ENCODE data around the gene SLC35F3. TPM values are rescaled to one million over a fixed set of nuclear protein-coding genes. Genes with fewer than 3 reads are reported as not detected.

SLC35F3 gene
- total RNA-seq, 1 experiment from 2014 or later: 19.1 TPM

DNA sequence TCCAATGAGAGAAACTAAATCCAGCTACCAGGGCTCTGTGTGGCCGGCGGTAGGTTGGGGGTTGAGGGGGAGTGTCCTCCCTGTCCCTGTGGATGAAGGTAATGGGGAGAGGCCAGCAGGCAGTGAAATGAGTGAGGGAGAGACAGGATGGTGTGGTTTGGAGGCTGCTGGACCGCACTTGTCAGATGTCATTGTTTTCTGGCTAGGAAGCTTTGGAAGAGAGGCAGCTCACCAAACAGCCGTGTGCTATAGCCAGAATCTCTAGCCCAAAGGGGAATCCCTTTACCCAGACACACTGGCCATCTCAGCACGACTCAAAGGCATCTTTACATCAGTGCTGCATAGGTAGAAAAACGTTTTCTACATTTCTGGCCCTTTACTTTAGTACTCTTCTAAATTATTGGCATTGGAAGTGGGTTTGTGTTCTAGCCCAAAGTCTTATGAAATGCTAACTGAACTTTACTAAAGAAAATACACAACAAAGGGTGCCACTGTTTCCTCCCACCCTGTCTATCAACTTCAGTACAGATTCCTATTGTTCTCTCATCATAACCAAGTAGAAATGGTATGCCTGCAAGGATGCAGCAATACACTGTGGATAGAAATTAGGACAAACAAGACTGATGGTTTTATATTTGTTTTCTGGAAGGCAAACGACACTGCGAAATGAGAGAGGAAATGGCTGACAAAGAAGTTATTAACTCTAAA, 372.8 kb downstream of the SLC35F3 start:
- intact Hi-C loops (cut with micrococcal nuclease; ENCODE audit: unreplicated experiment): no loop called here
- CTCF ChIA-PET: no interaction called here

DNA sequence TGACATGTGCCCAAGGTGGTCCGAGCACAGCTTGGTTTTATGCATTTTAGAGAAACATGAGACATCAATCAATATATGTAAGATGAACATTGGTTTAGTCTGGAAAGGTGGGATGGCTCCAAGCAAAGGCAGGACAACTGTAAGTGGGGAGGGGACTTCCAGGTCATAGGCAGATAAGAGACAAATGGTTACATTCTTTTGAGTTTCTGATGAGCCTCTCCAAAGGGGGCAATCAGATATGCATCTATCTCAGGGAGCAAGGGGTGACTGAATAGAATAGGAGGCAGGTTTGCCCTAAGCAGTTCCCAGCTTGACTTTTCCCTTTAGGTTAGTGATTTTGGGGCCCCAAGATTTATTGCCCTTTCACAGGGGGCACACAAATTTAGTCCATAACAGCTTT, 374.5 kb downstream of the SLC35F3 start:
- no peaks in the 10 kb centered on the region; the same call in 1 of the 2 replicates for H3K36me3 ChIP-seq (ENCODE audit: control insufficient read depth, insufficient read depth, low read length)
- ChIA-PET POLR2A (no interaction called here), CTCF (no interaction called here)
- no peaks in the 10 kb centered on the region for H3K27me3 ChIP-seq (ENCODE audit: control insufficient read depth, insufficient read depth, low read length)
- no TSS peak for BruUV-seq (replicated peaks)
- no peaks in the 10 kb centered on the region for H3K9me3 ChIP-seq (ENCODE audit: control insufficient read depth, insufficient read depth, low read depth, low read length)
- ATAC-seq (no peak), DNase-seq (ENCODE audit: low read depth, low spot score) (no peak)
- TF ChIP-seq, protein P1, sequence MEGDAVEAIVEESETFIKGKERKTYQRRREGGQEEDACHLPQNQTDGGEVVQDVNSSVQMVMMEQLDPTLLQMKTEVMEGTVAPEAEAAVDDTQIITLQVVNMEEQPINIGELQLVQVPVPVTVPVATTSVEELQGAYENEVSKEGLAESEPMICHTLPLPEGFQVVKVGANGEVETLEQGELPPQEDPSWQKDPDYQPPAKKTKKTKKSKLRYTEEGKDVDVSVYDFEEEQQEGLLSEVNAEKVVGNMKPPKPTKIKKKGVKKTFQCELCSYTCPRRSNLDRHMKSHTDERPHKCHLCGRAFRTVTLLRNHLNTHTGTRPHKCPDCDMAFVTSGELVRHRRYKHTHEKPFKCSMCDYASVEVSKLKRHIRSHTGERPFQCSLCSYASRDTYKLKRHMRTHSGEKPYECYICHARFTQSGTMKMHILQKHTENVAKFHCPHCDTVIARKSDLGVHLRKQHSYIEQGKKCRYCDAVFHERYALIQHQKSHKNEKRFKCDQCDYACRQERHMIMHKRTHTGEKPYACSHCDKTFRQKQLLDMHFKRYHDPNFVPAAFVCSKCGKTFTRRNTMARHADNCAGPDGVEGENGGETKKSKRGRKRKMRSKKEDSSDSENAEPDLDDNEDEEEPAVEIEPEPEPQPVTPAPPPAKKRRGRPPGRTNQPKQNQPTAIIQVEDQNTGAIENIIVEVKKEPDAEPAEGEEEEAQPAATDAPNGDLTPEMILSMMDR (IDR thresholded peaks at IDR 0.05): no peak
- TF ChIP-seq TCF7L2 (IDR thresholded peaks at IDR 0.05; ENCODE audit: low read depth, low read length) (no peak), SIN3A (IDR thresholded peaks at IDR 0.05; ENCODE audit: borderline replicate concordance, insufficient read depth, low read depth, low read length) (no peak), POLR2AphosphoS5 (IDR thresholded peaks at IDR 0.05; ENCODE audit: low read depth, low read length) (no peak)
- TF ChIP-seq, protein P2, sequence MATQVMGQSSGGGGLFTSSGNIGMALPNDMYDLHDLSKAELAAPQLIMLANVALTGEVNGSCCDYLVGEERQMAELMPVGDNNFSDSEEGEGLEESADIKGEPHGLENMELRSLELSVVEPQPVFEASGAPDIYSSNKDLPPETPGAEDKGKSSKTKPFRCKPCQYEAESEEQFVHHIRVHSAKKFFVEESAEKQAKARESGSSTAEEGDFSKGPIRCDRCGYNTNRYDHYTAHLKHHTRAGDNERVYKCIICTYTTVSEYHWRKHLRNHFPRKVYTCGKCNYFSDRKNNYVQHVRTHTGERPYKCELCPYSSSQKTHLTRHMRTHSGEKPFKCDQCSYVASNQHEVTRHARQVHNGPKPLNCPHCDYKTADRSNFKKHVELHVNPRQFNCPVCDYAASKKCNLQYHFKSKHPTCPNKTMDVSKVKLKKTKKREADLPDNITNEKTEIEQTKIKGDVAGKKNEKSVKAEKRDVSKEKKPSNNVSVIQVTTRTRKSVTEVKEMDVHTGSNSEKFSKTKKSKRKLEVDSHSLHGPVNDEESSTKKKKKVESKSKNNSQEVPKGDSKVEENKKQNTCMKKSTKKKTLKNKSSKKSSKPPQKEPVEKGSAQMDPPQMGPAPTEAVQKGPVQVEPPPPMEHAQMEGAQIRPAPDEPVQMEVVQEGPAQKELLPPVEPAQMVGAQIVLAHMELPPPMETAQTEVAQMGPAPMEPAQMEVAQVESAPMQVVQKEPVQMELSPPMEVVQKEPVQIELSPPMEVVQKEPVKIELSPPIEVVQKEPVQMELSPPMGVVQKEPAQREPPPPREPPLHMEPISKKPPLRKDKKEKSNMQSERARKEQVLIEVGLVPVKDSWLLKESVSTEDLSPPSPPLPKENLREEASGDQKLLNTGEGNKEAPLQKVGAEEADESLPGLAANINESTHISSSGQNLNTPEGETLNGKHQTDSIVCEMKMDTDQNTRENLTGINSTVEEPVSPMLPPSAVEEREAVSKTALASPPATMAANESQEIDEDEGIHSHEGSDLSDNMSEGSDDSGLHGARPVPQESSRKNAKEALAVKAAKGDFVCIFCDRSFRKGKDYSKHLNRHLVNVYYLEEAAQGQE (IDR thresholded peaks at IDR 0.05; ENCODE audit: insufficient read depth in 1 of 2, low read depth in 2 of 2, low read length in 1 of 2): no peak
- H3K4me1 ChIP-seq (ENCODE audit: control insufficient read depth, insufficient read depth, low read length): no peaks in the 10 kb centered on the region
- intact Hi-C loops (cut with micrococcal nuclease; ENCODE audit: unreplicated experiment): no loop called here
- no peak overlapping the region for H3K27ac ChIP-seq (ENCODE audit: low read length)
- H3K4me3 ChIP-seq (ENCODE audit: low read depth in 2 of 2, low read length in 2 of 2): no peak overlapping the region
- in situ Hi-C loops (cut with HindIII; ENCODE audit: low pct_unique_long_range_greater_than_20kb, low sequenced_read_pairs): no loop called here

More for the DNA sequence above, 372.8 kb downstream of the SLC35F3 start:
- Histone ChIP-seq H3K9me3 (ENCODE audit: control insufficient read depth, insufficient read depth, low read depth, low read length) (no peaks in the 10 kb centered on the region), H3K27me3 (ENCODE audit: control insufficient read depth, insufficient read depth, low read length) (no peaks in the 10 kb centered on the region), H3K27ac (ENCODE audit: low read length) (no peak overlapping the region), H3K4me3 (ENCODE audit: low read depth in 2 of 2, low read length in 2 of 2) (no peak overlapping the region), H3K36me3 (ENCODE audit: control insufficient read depth, insufficient read depth, low read length) (no peaks in the 10 kb centered on the region; the same call in 1 of the 2 replicates), H3K4me1 (ENCODE audit: control insufficient read depth, insufficient read depth, low read length) (no peaks in the 10 kb centered on the region)
- in situ Hi-C loops (cut with HindIII; ENCODE audit: low pct_unique_long_range_greater_than_20kb, low sequenced_read_pairs): no loop called here
- DNase-seq (ENCODE audit: low read depth, low spot score) (no peak), ATAC-seq (no peak)
- TF ChIP-seq, protein P1 (IDR thresholded peaks at IDR 0.05): no peak
- TF ChIP-seq TCF7L2 (IDR thresholded peaks at IDR 0.05; ENCODE audit: low read depth, low read length) (no peak), SIN3A (IDR thresholded peaks at IDR 0.05; ENCODE audit: borderline replicate concordance, insufficient read depth, low read depth, low read length) (no peak), POLR2AphosphoS5 (IDR thresholded peaks at IDR 0.05; ENCODE audit: low read depth, low read length) (no peak)
- TF ChIP-seq, protein P2 (IDR thresholded peaks at IDR 0.05; ENCODE audit: insufficient read depth in 1 of 2, low read depth in 2 of 2, low read length in 1 of 2): no peak
- POLR2A ChIA-PET: interaction anchor here (0.6 kb wide), 1 partner anchor 43 kb away, joined by 3 read pairs; no protein-coding TSS in a partner anchor
- BruUV-seq (replicated peaks): no TSS peak
